Measurements from ENCODE around the gene SMAD6. TPM values are rescaled to one million over a fixed set of nuclear protein-coding genes. Genes with fewer than 3 reads are reported as not detected.

The SMAD6 gene
- total and polyA plus RNA-seq, 10 of the 15 experiments (the other 5 are each of a cell fraction or from before 2014, with no cell fraction given) = under 0.01 to 0.10 (median 0.03) TPM; not detected in 7

DNA sequence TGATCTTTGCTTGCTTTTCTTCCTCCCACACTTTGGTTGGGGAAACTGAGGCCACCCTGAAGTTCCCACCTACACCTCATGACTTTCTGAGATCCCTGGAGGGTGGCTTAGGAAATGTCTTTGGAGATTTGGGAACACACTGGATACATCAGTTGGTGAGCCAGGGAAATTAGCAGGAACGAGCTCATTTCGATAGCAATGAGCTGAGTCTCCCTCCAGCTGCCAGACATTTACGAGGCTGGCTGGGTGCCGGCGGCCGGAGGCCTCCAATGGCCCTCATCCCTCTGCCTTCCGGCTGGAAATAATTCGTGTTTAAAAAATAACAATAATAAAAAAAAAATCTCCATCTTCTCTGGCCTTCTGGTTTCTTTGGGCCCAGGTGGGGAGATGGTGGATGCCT is 38.8 kb downstream of the SMAD6 start:
- BruUV-seq (replicated peaks) = no TSS peak
- intact Hi-C loops (cut with micrococcal nuclease; ENCODE audit: unreplicated experiment) = no loop called here
- ChIA-PET CTCF (interaction anchor here (1.3 kb wide), 1 partner anchor 42 kb away, joined by 3 read pairs; no protein-coding TSS in a partner anchor), POLR2A (no interaction called here), RAD21 (ENCODE audit: unreplicated experiment) (no interaction called here), SMC1A (ENCODE audit: uncharacterized antibody, unreplicated experiment) (no interaction called here)
- Histone ChIP-seq H3K36me3 (ENCODE audit: control insufficient read depth in 2 of 2, insufficient read depth in 2 of 2, low read length in 1 of 2) (no peaks in the 10 kb centered on the region), H3K9ac (ENCODE audit: control insufficient read depth, insufficient read depth, low read length) (no peak overlapping the region), H3K79me2 (ENCODE audit: control insufficient read depth, insufficient read depth, low read length) (no peaks in the 10 kb centered on the region), H3K27ac (ENCODE audit: control insufficient read depth, insufficient read depth) (no peak overlapping the region), H3K4me2 (ENCODE audit: control insufficient read depth, insufficient read depth) (no peak overlapping the region), H3K4me1 (ENCODE audit: control insufficient read depth, insufficient read depth, low read length) (no peaks in the 10 kb centered on the region), H3K9me3 (replicated peaks; ENCODE audit: control insufficient read depth, insufficient read depth, low read length) (no peaks in the 10 kb centered on the region), H4K20me1 (ENCODE audit: control insufficient read depth, insufficient read depth) (no peaks in the 10 kb centered on the region; the same call in 1 of the 2 replicates), H2AFZ (ENCODE audit: control insufficient read depth, low read depth, low read length) (no peak overlapping the region), H3K4me3 (no peak overlapping the region), H3K27me3 (replicated peaks in 1 of 2; ENCODE audit: control insufficient read depth in 2 of 2, insufficient read depth in 2 of 2, low read length in 1 of 2) (no peaks in the 10 kb centered on the region; a peak in 3 of 4 replicates)
- FAIRE-seq = no peak
- in situ Hi-C loops (cut with MboI) = no loop called here
- 49% methylated on average over 8 of the region's 8 CpGs for WGBS (ENCODE audit: insufficient coverage, insufficient replicate concordance, low lambda C conversion rate, missing lambda C conversion rate)
- no peak for ATAC-seq
- DNase-seq (ENCODE audit: low read depth, low spot score) = no peak
- TF ChIP-seq POLR2AphosphoS5 (IDR thresholded peaks at IDR 0.05; ENCODE audit: low read length) = no peak
- no peak for TF ChIP-seq CEBPB (IDR thresholded peaks at IDR 0.05; ENCODE audit: borderline replicate concordance in 1 of 2, low read depth in 2 of 2, low read length in 2 of 2)
- TF ChIP-seq, protein P1, sequence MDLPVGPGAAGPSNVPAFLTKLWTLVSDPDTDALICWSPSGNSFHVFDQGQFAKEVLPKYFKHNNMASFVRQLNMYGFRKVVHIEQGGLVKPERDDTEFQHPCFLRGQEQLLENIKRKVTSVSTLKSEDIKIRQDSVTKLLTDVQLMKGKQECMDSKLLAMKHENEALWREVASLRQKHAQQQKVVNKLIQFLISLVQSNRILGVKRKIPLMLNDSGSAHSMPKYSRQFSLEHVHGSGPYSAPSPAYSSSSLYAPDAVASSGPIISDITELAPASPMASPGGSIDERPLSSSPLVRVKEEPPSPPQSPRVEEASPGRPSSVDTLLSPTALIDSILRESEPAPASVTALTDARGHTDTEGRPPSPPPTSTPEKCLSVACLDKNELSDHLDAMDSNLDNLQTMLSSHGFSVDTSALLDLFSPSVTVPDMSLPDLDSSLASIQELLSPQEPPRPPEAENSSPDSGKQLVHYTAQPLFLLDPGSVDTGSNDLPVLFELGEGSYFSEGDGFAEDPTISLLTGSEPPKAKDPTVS (IDR thresholded peaks at IDR 0.05; ENCODE audit: low read depth, low read length) = no peak
- no peak for TF ChIP-seq NFYA (IDR thresholded peaks at IDR 0.05; ENCODE audit: borderline replicate concordance, low read depth, low read length)
- TF ChIP-seq RB1 (IDR thresholded peaks at IDR 0.05; ENCODE audit: borderline replicate concordance) = no peak
- no peak for TF ChIP-seq TCF12 (IDR thresholded peaks at IDR 0.05; ENCODE audit: low read depth, low read length)
- no peak for TF ChIP-seq FOXM1 (IDR thresholded peaks at IDR 0.05; ENCODE audit: low read depth, low read length)
- no peak for TF ChIP-seq CBFB (IDR thresholded peaks at IDR 0.05; ENCODE audit: low read depth)
- no peak for TF ChIP-seq ZBTB40 (IDR thresholded peaks at IDR 0.05; ENCODE audit: borderline replicate concordance)
- TF ChIP-seq, protein P2, sequence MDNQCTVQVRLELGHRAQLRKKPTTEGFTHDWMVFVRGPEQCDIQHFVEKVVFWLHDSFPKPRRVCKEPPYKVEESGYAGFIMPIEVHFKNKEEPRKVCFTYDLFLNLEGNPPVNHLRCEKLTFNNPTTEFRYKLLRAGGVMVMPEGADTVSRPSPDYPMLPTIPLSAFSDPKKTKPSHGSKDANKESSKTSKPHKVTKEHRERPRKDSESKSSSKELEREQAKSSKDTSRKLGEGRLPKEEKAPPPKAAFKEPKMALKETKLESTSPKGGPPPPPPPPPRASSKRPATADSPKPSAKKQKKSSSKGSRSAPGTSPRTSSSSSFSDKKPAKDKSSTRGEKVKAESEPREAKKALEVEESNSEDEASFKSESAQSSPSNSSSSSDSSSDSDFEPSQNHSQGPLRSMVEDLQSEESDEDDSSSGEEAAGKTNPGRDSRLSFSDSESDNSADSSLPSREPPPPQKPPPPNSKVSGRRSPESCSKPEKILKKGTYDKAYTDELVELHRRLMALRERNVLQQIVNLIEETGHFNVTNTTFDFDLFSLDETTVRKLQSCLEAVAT (IDR thresholded peaks at IDR 0.05) = no peak
- no peak for TF ChIP-seq FOS (IDR thresholded peaks at IDR 0.05; ENCODE audit: borderline replicate concordance, extremely low read depth, insufficient read length)
- TF ChIP-seq HDGF (IDR thresholded peaks at IDR 0.05) = no peak
- no peak for TF ChIP-seq SRF (IDR thresholded peaks at IDR 0.05; ENCODE audit: low read depth in 2 of 2, low read length in 2 of 2)
- TF ChIP-seq RCOR1 (conservative IDR thresholded peaks at IDR 0.05; ENCODE audit: low read depth, low read length) = no peak
- no peak for TF ChIP-seq EGR1 (IDR thresholded peaks at IDR 0.05; ENCODE audit: borderline replicate concordance in 1 of 2, low read depth in 2 of 2, low read length in 2 of 2)
- TF ChIP-seq ELK1 (IDR thresholded peaks at IDR 0.05; ENCODE audit: low read depth, low read length) = no peak
- no peak for TF ChIP-seq PAX5 (IDR thresholded peaks at IDR 0.05; ENCODE audit: borderline replicate concordance, low read depth, low read length)
- TF ChIP-seq SP1 (IDR thresholded peaks at IDR 0.05; ENCODE audit: low read depth, low read length) = no peak

Measured in GM12878 (cell line).